SK-N-SH treated with all-trans-retinoic acid at 6 μM for 48 hours (cell line): ENCODE results near the gene SMC1B.

Source experiments
- ATAC-seq: fragments of 200-7000 bp; cut with Tn5 transposase; 3 replicates; pipeline ENCODE4 v1.9.1; 2020; ENCODE audit warnings: mild to moderate bottlenecking, moderate library complexity
- ARNTL ChIP-seq: fragments of 450-650 bp; formaldehyde crosslinking; IDR thresholded peaks from 2 replicates; pipeline ENCODE4 v1.5.0; 2020; ENCODE audit warnings: low read depth, mild to moderate bottlenecking, moderate library complexity, borderline replicate concordance
- CSDC2 ChIP-seq: fragments of 250-450 bp; sonication (Bioruptor Pico); IDR thresholded peaks from 2 replicates; pipeline ENCODE4 v1.5.0; 2020; ENCODE audit warnings: mild to moderate bottlenecking, moderate library complexity
- CSRNP3 ChIP-seq: fragments of 250-450 bp; sonication (Bioruptor Pico); IDR thresholded peaks from 2 replicates; pipeline ENCODE4 v1.5.1; 2021; ENCODE audit warnings: mild to moderate bottlenecking, moderate library complexity
- ESRRG ChIP-seq: fragments of 250-450 bp; sonication (Bioruptor Pico); IDR thresholded peaks from 2 replicates; pipeline ENCODE4 v1.6.1; 2021; ENCODE audit warnings: mild to moderate bottlenecking
- GLIS3 ChIP-seq: fragments of 250-450 bp; sonication (Bioruptor Pico); IDR thresholded peaks from 2 replicates; pipeline ENCODE4 v1.5.0; 2020; ENCODE audit warnings: mild to moderate bottlenecking, moderate library complexity
- OSR1 ChIP-seq: fragments of 250-450 bp; sonication (Bioruptor Pico); IDR thresholded peaks from 2 replicates; pipeline ENCODE4 v1.8.0; 2022; ENCODE audit warnings: moderate library complexity, mild to moderate bottlenecking, inconsistent platforms
- PATZ1 ChIP-seq: fragments of 250-450 bp; sonication (Bioruptor Pico); IDR thresholded peaks from 2 replicates; pipeline ENCODE4 v1.8.0; 2020; ENCODE audit warnings: mild to moderate bottlenecking, moderate library complexity, borderline replicate concordance
- PPARA ChIP-seq: fragments of 250-450 bp; sonication (Bioruptor Pico); IDR thresholded peaks from 2 replicates; pipeline ENCODE4 v1.5.0; 2020; ENCODE audit warnings: mild to moderate bottlenecking, borderline replicate concordance
- RARB ChIP-seq: fragments of 250-450 bp; sonication (Bioruptor Pico); IDR thresholded peaks from 2 replicates; pipeline ENCODE4 v1.8.0; 2021; ENCODE audit warnings: mild to moderate bottlenecking, moderate library complexity
- TCF4 ChIP-seq: fragments of 250-450 bp; sonication (Bioruptor Pico); IDR thresholded peaks from 2 replicates; pipeline ENCODE4 v1.8.0; 2021; ENCODE audit warnings: mild to moderate bottlenecking, moderate library complexity, borderline replicate concordance
- TOX ChIP-seq: fragments of 250-450 bp; sonication (Bioruptor Pico); IDR thresholded peaks from 2 replicates; pipeline ENCODE4 v1.8.0; 2021; ENCODE audit warnings: mild to moderate bottlenecking, moderate library complexity, borderline replicate concordance
- TSHZ2 ChIP-seq: fragments of 250-450 bp; sonication (Bioruptor Pico); IDR thresholded peaks from 2 replicates; pipeline ENCODE4 v1.5.0; 2020; ENCODE audit warnings: mild to moderate bottlenecking, moderate library complexity
- ZC3H10 ChIP-seq: fragments of 250-450 bp; sonication (Bioruptor Pico); IDR thresholded peaks from 2 replicates; pipeline ENCODE4 v1.5.1; 2021; ENCODE audit warnings: mild to moderate bottlenecking, moderate library complexity
- ZFP3 ChIP-seq: fragments of 250-450 bp; sonication (Bioruptor Pico); IDR thresholded peaks from 2 replicates; pipeline ENCODE4 v1.5.0; 2020; ENCODE audit warnings: mild to moderate bottlenecking, moderate library complexity
- ZNF565 ChIP-seq: fragments of 450-650 bp; formaldehyde crosslinking; conservative IDR thresholded peaks from 2 replicates; pipeline ENCODE4 v1.5.0; 2020; ENCODE audit warnings: low read depth, mild to moderate bottlenecking, moderate library complexity
- ZNF70 ChIP-seq: fragments of 450-650 bp; formaldehyde crosslinking; IDR thresholded peaks from 2 replicates; pipeline ENCODE4 v1.5.0; 2020; ENCODE audit warnings: mild to moderate bottlenecking, moderate library complexity
- ZNF8 ChIP-seq: fragments of 450-650 bp; formaldehyde crosslinking; IDR thresholded peaks from 2 replicates; pipeline ENCODE4 v1.5.0; 2020; ENCODE audit warnings: mild to moderate bottlenecking, moderate library complexity
- TF ChIP-seq, protein P1 (sequence below): fragments of 250-450 bp; sonication (Bioruptor Pico); IDR thresholded peaks from 2 replicates; pipeline ENCODE4 v1.8.0; 2021; ENCODE audit warnings: low read depth, mild to moderate bottlenecking, moderate library complexity, borderline replicate concordance
- TF ChIP-seq, protein P2 (sequence below): fragments of 250-450 bp; sonication (Bioruptor Pico); IDR thresholded peaks from 2 replicates; pipeline ENCODE4 v1.5.1; 2020; ENCODE audit warnings: low read depth, mild to moderate bottlenecking, moderate library complexity

Gene SMC1B

DNA sequence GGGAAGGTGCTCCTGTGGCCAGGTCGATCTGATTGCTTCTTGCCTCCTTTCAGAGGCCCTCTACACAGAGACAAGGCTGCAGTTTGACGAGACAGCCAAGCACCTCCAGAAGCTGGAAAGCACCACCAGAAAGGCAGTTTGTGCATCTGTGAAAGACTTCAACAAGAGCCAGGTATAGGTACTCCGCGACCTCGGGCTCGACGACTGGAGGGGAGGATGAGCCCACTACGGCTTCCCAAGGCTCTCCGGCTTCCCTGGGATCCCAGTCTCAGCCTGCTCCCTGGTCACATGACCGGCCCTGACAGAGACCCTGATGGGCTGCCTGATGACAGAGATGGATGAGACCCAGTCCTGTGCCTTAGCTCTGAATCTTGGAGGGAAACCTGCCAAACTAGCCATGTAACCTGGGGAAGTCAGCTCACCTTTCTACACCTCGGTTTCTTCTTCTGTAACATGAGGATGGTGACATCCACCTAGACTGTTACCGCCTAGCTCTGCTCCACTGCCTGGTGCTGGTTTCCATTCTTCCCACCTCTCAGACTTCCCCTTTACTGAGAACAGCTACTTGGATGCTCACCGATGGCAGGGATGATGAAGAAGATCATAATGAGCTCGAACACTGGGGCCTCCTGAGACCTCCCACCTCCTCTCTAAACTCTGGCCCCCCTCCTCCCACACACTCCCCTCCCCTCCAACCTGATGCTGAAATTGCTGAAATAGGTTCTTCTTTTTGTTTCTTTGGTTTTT is 9.0 kb upstream of the SMC1B start (continued):
- no peak for TF ChIP-seq CSRNP3
- TF ChIP-seq ESRRG (CRISPR knock-in tag), result no peak
- TF ChIP-seq PPARA (CRISPR knock-in tag), result no peak

DNA sequence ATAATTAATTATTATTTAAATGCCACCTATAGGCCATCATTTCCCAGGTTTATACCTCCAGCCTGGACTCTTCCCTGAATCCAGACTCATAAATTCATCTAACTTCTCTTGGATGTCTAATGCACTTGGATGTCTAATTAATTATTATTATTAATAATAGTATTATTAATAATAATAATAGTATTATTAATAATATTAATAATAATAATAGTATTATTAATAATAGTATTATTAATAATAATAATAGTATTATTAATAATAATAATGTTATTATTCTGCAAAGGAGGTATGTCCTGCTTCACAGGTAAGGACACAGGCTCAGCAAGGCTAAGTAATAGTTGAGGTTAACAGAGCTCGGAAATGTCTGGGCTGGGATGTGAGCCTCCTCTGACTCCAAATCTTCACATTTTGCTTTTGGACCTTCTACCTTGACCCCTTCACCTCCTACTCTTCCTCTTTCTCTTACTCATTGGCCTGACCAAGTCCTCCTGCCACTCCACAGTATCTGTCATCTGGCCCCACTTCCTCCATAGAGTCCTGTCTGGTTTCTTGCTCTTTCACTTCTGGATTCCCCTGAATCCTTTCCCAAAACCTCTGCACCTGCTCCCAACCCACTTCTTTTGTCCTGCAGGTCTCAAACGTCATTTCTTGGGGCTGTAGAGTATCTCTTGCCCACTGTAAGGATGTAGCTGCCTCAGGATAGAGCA is 8.1 kb upstream of the SMC1B start:
- no peak for ATAC-seq
- TF ChIP-seq TCF4 (no peak), RARB (no peak), ZNF565 (no peak), GLIS3 (CRISPR knock-in tag) (no peak), ZC3H10 (CRISPR knock-in tag) (no peak), CSDC2 (CRISPR knock-in tag) (no peak), ZNF70 (CRISPR knock-in tag) (no peak), ARNTL (CRISPR knock-in tag) (no peak), OSR1 (CRISPR knock-in tag) (no peak), PATZ1 (CRISPR knock-in tag) (no peak), TSHZ2 (CRISPR knock-in tag) (no peak), ZFP3 (CRISPR knock-in tag) (no peak)
- TF ChIP-seq, protein P1, sequence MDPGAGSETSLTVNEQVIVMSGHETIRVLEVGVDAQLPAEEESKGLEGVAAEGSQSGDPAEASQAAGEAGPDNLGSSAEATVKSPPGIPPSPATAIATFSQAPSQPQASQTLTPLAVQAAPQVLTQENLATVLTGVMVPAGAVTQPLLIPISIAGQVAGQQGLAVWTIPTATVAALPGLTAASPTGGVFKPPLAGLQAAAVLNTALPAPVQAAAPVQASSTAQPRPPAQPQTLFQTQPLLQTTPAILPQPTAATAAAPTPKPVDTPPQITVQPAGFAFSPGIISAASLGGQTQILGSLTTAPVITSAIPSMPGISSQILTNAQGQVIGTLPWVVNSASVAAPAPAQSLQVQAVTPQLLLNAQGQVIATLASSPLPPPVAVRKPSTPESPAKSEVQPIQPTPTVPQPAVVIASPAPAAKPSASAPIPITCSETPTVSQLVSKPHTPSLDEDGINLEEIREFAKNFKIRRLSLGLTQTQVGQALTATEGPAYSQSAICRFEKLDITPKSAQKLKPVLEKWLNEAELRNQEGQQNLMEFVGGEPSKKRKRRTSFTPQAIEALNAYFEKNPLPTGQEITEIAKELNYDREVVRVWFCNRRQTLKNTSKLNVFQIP, result no peak
- TF ChIP-seq, protein P2, sequence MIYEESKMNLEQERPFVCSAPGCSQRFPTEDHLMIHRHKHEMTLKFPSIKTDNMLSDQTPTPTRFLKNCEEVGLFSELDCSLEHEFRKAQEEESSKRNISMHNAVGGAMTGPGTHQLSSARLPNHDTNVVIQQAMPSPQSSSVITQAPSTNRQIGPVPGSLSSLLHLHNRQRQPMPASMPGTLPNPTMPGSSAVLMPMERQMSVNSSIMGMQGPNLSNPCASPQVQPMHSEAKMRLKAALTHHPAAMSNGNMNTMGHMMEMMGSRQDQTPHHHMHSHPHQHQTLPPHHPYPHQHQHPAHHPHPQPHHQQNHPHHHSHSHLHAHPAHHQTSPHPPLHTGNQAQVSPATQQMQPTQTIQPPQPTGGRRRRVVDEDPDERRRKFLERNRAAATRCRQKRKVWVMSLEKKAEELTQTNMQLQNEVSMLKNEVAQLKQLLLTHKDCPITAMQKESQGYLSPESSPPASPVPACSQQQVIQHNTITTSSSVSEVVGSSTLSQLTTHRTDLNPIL, result no peak

DNA sequence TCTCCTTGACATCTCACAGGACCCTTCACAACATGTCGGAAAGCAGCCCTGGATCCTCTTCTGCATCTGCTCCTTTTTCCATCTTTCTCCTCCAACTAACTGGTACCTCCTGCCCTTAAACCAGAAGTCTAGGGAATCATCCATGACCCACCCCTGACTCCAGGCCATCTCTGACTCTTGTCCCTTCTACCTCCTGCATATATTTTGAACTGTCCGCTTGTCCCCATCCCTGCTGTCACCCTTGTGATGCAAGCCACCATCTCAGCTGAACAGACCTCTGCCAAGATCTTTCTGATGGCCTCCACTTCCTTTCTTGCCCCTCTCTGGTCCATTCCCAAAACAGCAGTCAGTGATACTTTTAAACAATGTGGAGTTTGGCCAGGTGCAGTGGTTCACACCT is 7.1 kb upstream of the SMC1B start:
- TF ChIP-seq ZNF565 (no peak), ZNF8 (CRISPR knock-in tag) (no peak), GLIS3 (CRISPR knock-in tag) (no peak), TOX (CRISPR knock-in tag) (no peak), PATZ1 (CRISPR knock-in tag) (no peak), ZFP3 (CRISPR knock-in tag) (no peak), ZC3H10 (CRISPR knock-in tag) (no peak), CSRNP3 (no peak), ARNTL (CRISPR knock-in tag) (no peak), TCF4 (no peak)
- TF ChIP-seq, protein P1, result no peak
- ATAC-seq, result no peak
